Measurements from ENCODE around the gene OCRL. TPM values are rescaled to one million over a fixed set of nuclear protein-coding genes. Genes with fewer than 3 reads are reported as not detected.
A peak's percentile ranks its signal among the peaks of the same experiment; 100 is the strongest.

OCRL gene
- polyA plus RNA-seq, 1 of the 3 experiments (the other 2 are of a cell fraction): 18.6 TPM

GRCh38 chrX:129622757-129623301 lies 82.8 kb downstream of the OCRL start:
- H4K20me1 ChIP-seq (ENCODE audit: insufficient read depth): no peaks in the 10 kb centered on the region
- no peak overlapping the region for H3K9ac ChIP-seq
- H2AFZ ChIP-seq (ENCODE audit: low read depth): no peak overlapping the region
- no peak for TF ChIP-seq RAD21 (IDR thresholded peaks at IDR 0.05; ENCODE audit: low read length)
- no peak for TF ChIP-seq RXRA (IDR thresholded peaks at IDR 0.05; ENCODE audit: borderline replicate concordance, low read depth)
- no peak for TF ChIP-seq TCF12 (IDR thresholded peaks at IDR 0.05)
- TF ChIP-seq ELF1 (IDR thresholded peaks at IDR 0.05): no peak
- TF ChIP-seq ZBTB33 (IDR thresholded peaks at IDR 0.05; ENCODE audit: borderline replicate concordance, low read depth): no peak
- TF ChIP-seq NFIC (IDR thresholded peaks at IDR 0.05; ENCODE audit: borderline replicate concordance): no peak
- no peak for TF ChIP-seq MEF2A (IDR thresholded peaks at IDR 0.05; ENCODE audit: borderline replicate concordance, low read depth)
- TF ChIP-seq POLR2AphosphoS5 (IDR thresholded peaks at IDR 0.05; ENCODE audit: low read depth, low read length): no peak
- TF ChIP-seq JUND (IDR thresholded peaks at IDR 0.05): no peak
- no peak for TF ChIP-seq MXI1 (IDR thresholded peaks at IDR 0.05; ENCODE audit: low read depth, low read length)
- TF ChIP-seq IRF3 (IDR thresholded peaks at IDR 0.05; ENCODE audit: low read depth, low read length): no peak
- no peak for TF ChIP-seq FOXM1 (IDR thresholded peaks at IDR 0.05; ENCODE audit: low read depth)
- TF ChIP-seq MAX (IDR thresholded peaks at IDR 0.05; ENCODE audit: low read depth): no peak
- no peak for TF ChIP-seq USF2 (IDR thresholded peaks at IDR 0.05; ENCODE audit: borderline replicate concordance, low read depth, low read length)
- H3K79me2 ChIP-seq (ENCODE audit: insufficient read depth): no peaks in the 10 kb centered on the region
- H3K27me3 ChIP-seq (ENCODE audit: insufficient read depth): peaks cover 6% of the 10 kb centered on the region; the same call in 1 of the 2 replicates
- no peak for DNase-seq
- H3K9me3 ChIP-seq: no peaks in the 10 kb centered on the region
- POLR2A ChIA-PET: no interaction called here
- no peaks in the 10 kb centered on the region for H3K4me1 ChIP-seq (ENCODE audit: control insufficient read depth in 1 of 2, insufficient read depth in 2 of 2, low read depth in 1 of 2, low read length in 1 of 2)
- WGBS (ENCODE audit: low lambda C conversion rate): 39% methylated on average over 6 of the region's 10 CpGs
- no peak overlapping the region for H3K27ac ChIP-seq (ENCODE audit: low read depth in 2 of 2, low read length in 1 of 2)
- no peak overlapping the region for H3K4me2 ChIP-seq
- H3K36me3 ChIP-seq (replicated peaks in 1 of 2; ENCODE audit: control insufficient read depth in 1 of 2, insufficient read depth in 2 of 2, low read length in 1 of 2): no peaks in the 10 kb centered on the region
- no peak overlapping the region for H3K4me3 ChIP-seq (ENCODE audit: low read depth in 2 of 2, low read length in 1 of 2)
- CTCF ChIA-PET: interaction anchor here (0.9 to 1.4 kb wide), 4 partner anchors 14 to 21 kb away, joined by 3 to 4 read pairs (median 4); no protein-coding TSS in a partner anchor
- H3F3A ChIP-seq (replicated peaks; ENCODE audit: insufficient read depth): no peaks in the 10 kb centered on the region
- no peaks in the 10 kb centered on the region for H3K9me2 ChIP-seq

- POLR2A ChIA-PET: no interaction called here
- TF ChIP-seq NFIC (IDR thresholded peaks at IDR 0.05; ENCODE audit: borderline replicate concordance) (no peak), TCF12 (IDR thresholded peaks at IDR 0.05) (peak; percentile 49; the same call in 1 of the 2 replicates)
These were observed 86.0 kb downstream of the OCRL start for GRCh38 chrX:129626026-129626425.

More at GRCh38 chrX:129626026-129626425, 86.0 kb downstream of the OCRL start:
- no peaks in the 10 kb centered on the region for H4K20me1 ChIP-seq (ENCODE audit: insufficient read depth)
- no peak overlapping the region for H3K27ac ChIP-seq (ENCODE audit: low read depth in 2 of 2, low read length in 1 of 2)
- no peak overlapping the region for H3K4me2 ChIP-seq
- CTCF ChIA-PET: no interaction called here
- peaks cover 6% of the 10 kb centered on the region; the same call in 1 of the 2 replicates for H3K27me3 ChIP-seq (ENCODE audit: insufficient read depth)
- no peaks in the 10 kb centered on the region for H3F3A ChIP-seq (replicated peaks; ENCODE audit: insufficient read depth)
- no peak overlapping the region for H3K4me3 ChIP-seq (ENCODE audit: low read depth in 2 of 2, low read length in 1 of 2)
- no peaks in the 10 kb centered on the region for H3K4me1 ChIP-seq (ENCODE audit: control insufficient read depth in 1 of 2, insufficient read depth in 2 of 2, low read depth in 1 of 2, low read length in 1 of 2)
- no peaks in the 10 kb centered on the region for H3K79me2 ChIP-seq (ENCODE audit: insufficient read depth)
- DNase-seq: no peak
- H3K9ac ChIP-seq: no peak overlapping the region
- 26% methylated on average over 3 of the region's 3 CpGs for WGBS (ENCODE audit: low lambda C conversion rate)
- no peaks in the 10 kb centered on the region for H3K9me3 ChIP-seq
- H3K9me2 ChIP-seq: no peaks in the 10 kb centered on the region
- no peaks in the 10 kb centered on the region for H3K36me3 ChIP-seq (replicated peaks in 1 of 2; ENCODE audit: control insufficient read depth in 1 of 2, insufficient read depth in 2 of 2, low read length in 1 of 2)
- H2AFZ ChIP-seq (ENCODE audit: low read depth): no peak overlapping the region

Data from SK-N-SH (cell line).